Activated CD4-positive, alpha-beta memory T cell treated with anti-CD3 and anti-CD28 coated beads for 36 hours (primary cell): ENCODE measurements around the gene TRMU. TPM values are rescaled to one million over a fixed set of nuclear protein-coding genes. Genes with fewer than 3 reads are reported as not detected.

Experiments used
- CTCF ChIA-PET: fragments of 350-600 bp; sonication (Branson Sonifier 250); formaldehyde crosslinking; loops from one replicate; lab custom pipeline; 2021; ENCODE audit warnings: antibody characterized with exemption, inconsistent platforms; lab: Charles Lee
- POLR2A ChIA-PET: fragments of 350-600 bp; sonication (Branson Sonifier 250); formaldehyde crosslinking; loops from one replicate; lab custom pipeline; 2021; ENCODE audit warnings: antibody characterized with exemption; lab: Charles Lee
- DNase-seq: peaks from one replicate; pipeline ENCODE4 v3.0.0-alpha.2; 2020
- H3K27ac Mint-ChIP-seq: one replicate; pipeline ENCODE4 v1.8.0; 2021; ENCODE audit warnings: mixed read lengths
- H3K27me3 Mint-ChIP-seq: one replicate; pipeline ENCODE4 v1.8.0; 2021; ENCODE audit warnings: mixed read lengths
- H3K36me3 Mint-ChIP-seq: one replicate; pipeline ENCODE4 v1.8.0; 2021; ENCODE audit warnings: mixed read lengths
- H3K4me1 Mint-ChIP-seq: one replicate; pipeline ENCODE4 v1.8.0; 2021; ENCODE audit warnings: low read depth, mixed read lengths
- H3K4me3 Mint-ChIP-seq: one replicate; pipeline ENCODE4 v1.8.0; 2021; ENCODE audit warnings: mild to moderate bottlenecking, mixed read lengths
- H3K9me3 Mint-ChIP-seq: one replicate; pipeline ENCODE4 v1.8.0; 2021; ENCODE audit warnings: mixed read lengths
- intact Hi-C: fragments of 100-400 bp; cut with micrococcal nuclease; formaldehyde crosslinking; loops from one replicate; pipeline ENCODE4 v1.15.1; 2023
- total RNA-seq, 2 experiments: library from RNA; stranded (reverse); gene quantifications; one replicate each; pipeline ENCODE4 v1.2.3, GENCODE V29; 2021

Gene TRMU
- total RNA-seq, 2 experiments from 2014 or later: 61.3 to 63.2 TPM

DNA sequence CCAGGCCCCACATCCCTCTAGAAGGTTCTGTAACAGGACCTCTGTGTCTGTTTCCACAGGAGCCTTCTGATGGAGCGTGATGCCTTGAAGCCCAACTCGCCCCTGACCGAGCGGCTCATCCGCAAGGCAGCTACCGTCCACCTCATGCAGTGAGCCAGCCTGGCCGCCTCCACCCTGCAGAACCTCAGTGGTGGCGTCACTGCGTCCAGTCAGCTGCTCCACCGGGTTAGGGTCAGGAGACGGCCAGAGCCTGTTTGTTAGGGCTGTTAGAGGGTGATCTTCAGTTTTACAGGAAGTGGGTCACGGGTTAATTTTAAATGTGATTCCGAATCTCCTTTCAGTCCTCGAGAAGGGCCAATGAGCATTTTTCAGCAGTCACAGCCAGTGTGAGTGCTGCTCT lies 42.8 kb upstream of the TRMU start:
- no peak overlapping the region for H3K4me3 Mint-ChIP-seq
- ChIA-PET CTCF (no interaction called here), POLR2A (no interaction called here)
- no peaks in the 10 kb centered on the region for H3K27me3 Mint-ChIP-seq
- no peaks in the 10 kb centered on the region for H3K9me3 Mint-ChIP-seq
- no peak for DNase-seq
- H3K27ac Mint-ChIP-seq: no peak overlapping the region
- H3K4me1 Mint-ChIP-seq: peaks cover 25% of the 10 kb centered on the region
- intact Hi-C loops: loop anchor here (10.0 kb wide), 1 partner anchor 258 kb away; no protein-coding TSS in a partner anchor
- H3K36me3 Mint-ChIP-seq: peaks cover 14% of the 10 kb centered on the region

GRCh38 chr22:46293577-46294260 lies 41.8 kb upstream of the TRMU start:
- ChIA-PET POLR2A (no interaction called here), CTCF (no interaction called here)
- H3K27me3 Mint-ChIP-seq: no peaks in the 10 kb centered on the region
- H3K27ac Mint-ChIP-seq: no peak overlapping the region
- intact Hi-C loops: loop anchor here (10.0 kb wide), 1 partner anchor 259 kb away; no protein-coding TSS in a partner anchor
- H3K36me3 Mint-ChIP-seq: peaks cover 17% of the 10 kb centered on the region
- peaks cover 23% of the 10 kb centered on the region for H3K4me1 Mint-ChIP-seq
- no peaks in the 10 kb centered on the region for H3K9me3 Mint-ChIP-seq
- H3K4me3 Mint-ChIP-seq: no peak overlapping the region
- peak; percentile 24 for DNase-seq

DNA sequence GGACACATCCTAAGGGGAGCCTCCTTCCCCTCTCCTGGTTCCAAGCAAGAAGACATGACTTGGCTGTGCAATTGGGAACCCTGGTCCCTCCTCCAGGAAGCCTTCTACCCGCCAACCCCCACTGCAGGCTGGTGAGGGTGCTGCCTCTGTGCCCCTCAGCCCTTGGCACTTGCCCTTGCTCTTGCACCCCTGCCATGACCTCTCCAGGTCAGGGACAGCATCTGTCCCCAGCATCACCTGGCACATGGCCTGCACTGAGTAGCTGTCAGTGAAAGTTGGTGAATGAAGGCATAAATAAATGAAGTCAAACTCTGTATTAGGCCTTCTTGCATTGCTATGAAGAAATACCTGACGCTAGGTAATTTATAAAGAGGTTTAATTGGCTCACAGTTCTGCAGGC lies 40.7 kb upstream of the TRMU start:
- H3K9me3 Mint-ChIP-seq: no peaks in the 10 kb centered on the region
- H3K4me3 Mint-ChIP-seq: peak overlapping the region; percentile 77
- ChIA-PET POLR2A (no interaction called here), CTCF (interaction anchor here (1.9 kb wide), 1 partner anchor 27 kb away, joined by 7 read pairs; the partner anchor contains the start of gene TTC38)
- H3K36me3 Mint-ChIP-seq: peaks cover 26% of the 10 kb centered on the region
- no peaks in the 10 kb centered on the region for H3K27me3 Mint-ChIP-seq
- peak overlapping the region; percentile 65 for H3K27ac Mint-ChIP-seq
- intact Hi-C loops: loop anchor here (5.0 to 10.0 kb wide), 2 partner anchors 147 to 260 kb away; no protein-coding TSS in a partner anchor
- DNase-seq: no peak
- peaks cover 29% of the 10 kb centered on the region for H3K4me1 Mint-ChIP-seq

DNA sequence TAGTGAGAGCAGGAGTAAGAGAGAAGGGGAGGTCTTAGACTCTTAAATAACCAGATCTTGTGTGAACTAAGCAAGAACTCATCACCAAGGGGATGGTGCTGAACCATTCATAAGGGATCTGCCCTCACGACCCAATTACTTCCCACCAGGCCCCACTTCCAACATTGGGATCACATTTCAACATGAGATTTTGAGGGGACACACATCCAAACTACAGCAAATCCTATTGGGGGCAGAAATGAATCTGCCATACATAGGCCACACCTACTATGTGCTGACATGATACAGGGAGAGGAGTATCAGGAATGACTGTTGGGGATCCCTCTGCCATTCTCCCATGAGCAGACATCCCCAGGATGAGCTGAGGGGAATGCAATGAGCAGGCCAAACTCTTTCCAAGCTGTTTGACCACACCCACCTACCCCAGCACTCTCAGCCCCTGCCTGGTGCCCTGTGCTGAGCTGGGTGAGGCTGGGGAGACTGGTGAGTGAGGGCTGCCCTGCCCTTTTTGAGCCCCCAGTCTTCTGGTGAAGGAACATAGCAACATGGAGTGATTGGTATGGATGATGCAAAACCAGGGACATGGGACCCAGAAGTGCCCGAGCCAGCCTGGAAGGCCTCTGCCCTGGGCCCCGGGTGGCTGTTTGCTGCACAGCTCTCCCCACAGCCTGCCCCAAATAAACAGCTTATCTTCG lies 40.1 kb upstream of the TRMU start:
- Mint-ChIP-seq H3K4me1 (peaks cover 29% of the 10 kb centered on the region), H3K27ac (peak overlapping the region; percentile 90), H3K36me3 (peaks cover 30% of the 10 kb centered on the region), H3K9me3 (no peaks in the 10 kb centered on the region), H3K27me3 (no peaks in the 10 kb centered on the region), H3K4me3 (peak overlapping the region; percentile 77)
- intact Hi-C loops: loop anchor here (5.0 to 10.0 kb wide), 2 partner anchors 148 to 261 kb away; no protein-coding TSS in a partner anchor
- DNase-seq: no peak
- CTCF ChIA-PET: interaction anchor here (1.0 to 1.9 kb wide), 7 partner anchors 20 to 289 kb away, joined by 4 to 19 read pairs (median 6); partner anchors contain the start of gene TTC38
- POLR2A ChIA-PET: interaction anchor here (1.3 to 1.7 kb wide), 2 partner anchors 45 to 144 kb away, joined by 4 to 6 read pairs; partner anchors contain the start of gene CDPF1

DNA sequence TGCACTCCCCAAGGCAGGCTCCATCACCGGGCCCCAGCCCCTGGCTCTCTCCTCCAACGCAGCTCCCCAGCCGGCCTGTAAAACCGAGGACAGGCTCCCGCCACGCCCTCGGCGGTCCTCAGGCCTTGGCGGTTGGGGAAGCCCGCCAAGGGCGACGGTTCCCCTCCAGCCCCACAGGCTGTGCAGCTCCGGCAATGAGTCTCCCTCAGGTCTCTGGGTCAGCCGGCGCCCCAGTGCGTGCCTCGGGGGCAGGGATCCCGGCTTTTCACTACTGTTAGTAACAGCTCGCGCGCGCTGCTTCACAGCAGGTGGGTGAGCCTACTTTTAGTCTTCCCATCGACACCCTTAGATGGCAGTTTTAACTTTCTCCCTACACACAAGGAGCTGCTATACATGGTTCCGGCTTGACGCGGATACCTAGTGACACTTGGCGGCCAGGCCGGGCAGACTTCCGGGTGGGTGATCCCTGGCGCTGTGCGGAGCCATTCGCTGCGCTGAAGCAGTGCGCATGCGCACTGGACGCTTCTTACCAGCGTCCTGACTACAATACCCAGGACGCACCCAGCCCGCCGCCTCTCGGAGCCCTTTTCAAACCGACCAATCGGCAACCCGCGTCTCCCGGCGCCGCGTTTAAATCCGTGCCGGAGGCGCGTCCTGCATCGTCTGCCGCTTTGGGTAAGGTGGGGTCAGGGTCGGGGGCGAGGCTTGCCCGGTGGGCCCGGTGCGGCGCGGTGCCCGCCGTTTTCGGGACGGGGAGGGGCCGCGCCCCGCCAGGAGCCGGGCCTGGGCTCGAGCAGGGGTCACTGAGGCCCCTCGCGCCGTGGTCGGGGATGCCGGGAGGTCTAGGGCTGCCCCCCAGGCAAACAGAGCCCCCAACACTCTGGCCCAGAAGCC lies 39.0 kb upstream of the TRMU start, which contains the start of gene GTSE1:
GTSE1 (plus strand) TSS at position 614 of the 894 bp plus-strand sequence. CDS start 531 bp downstream, outside the sequence.
- CTCF ChIA-PET: interaction anchor here (1.0 to 1.9 kb wide), 8 partner anchors 19 to 290 kb away, joined by 3 to 19 read pairs (median 6); partner anchors contain the start of gene TTC38
- intact Hi-C loops: loop anchor here (1.0 to 10.0 kb wide), 5 partner anchors 38 to 262 kb away; partner anchors contain the start of gene TRMU
- peaks cover 39% of the 10 kb centered on the region for H3K36me3 Mint-ChIP-seq
- H3K4me1 Mint-ChIP-seq: peaks cover 29% of the 10 kb centered on the region
- H3K27ac Mint-ChIP-seq: peak within 1 kb of the TSS; percentile 90
- H3K9me3 Mint-ChIP-seq: no peaks in the 10 kb centered on the region
- DNase-seq: peak; percentile 99
- H3K27me3 Mint-ChIP-seq: no peaks in the 10 kb centered on the region
- H3K4me3 Mint-ChIP-seq: peak within 1 kb of the TSS; percentile 77
- POLR2A ChIA-PET: interaction anchor here (1.3 to 1.7 kb wide), 3 partner anchors 29 to 145 kb away, joined by 4 to 6 read pairs (median 6); partner anchors contain the start of genes CDPF1 and TTC38

DNA sequence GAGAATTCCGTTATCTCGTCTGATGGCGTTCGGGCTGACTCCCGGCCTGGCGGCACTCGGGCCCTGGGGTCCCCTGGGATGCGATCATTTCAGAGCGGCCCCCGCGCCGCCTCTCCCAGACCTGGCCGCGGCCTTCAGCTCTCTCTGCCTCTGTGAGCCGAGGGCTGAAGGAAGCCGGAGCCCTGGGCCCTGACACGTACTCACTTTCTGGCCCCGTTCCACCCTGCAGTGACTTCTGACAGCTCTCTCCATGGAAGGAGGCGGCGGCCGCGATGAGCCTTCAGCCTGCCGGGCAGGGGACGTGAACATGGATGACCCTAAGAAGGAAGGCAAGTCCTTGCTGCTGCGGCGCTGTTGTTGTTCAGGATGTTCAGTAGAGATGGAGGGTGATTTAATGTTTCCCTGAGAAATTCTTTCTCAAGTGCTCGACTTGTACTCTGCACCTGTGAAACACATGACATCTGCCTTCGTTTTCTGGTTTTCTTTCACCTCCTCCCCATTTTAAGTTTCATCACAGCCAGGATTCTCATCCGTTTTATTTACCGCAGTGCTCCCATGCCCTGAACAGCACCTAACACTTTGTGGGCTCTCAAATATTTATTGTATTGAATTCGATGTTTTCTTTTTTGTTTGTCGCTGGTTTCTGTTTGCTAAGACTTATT lies 38.2 kb upstream of the TRMU start:
- intact Hi-C loops: loop anchor here (2.0 to 10.0 kb wide), 3 partner anchors 38 to 262 kb away; partner anchors contain the start of gene TRMU
- no peaks in the 10 kb centered on the region for H3K27me3 Mint-ChIP-seq
- peaks cover 36% of the 10 kb centered on the region for H3K36me3 Mint-ChIP-seq
- peak overlapping the region; percentile 77 for H3K4me3 Mint-ChIP-seq
- peak overlapping the region; percentile 4 for H3K27ac Mint-ChIP-seq
- ChIA-PET POLR2A (interaction anchor here (1.3 kb wide), 1 partner anchor 30 kb away, joined by 6 read pairs; the partner anchor contains the start of gene TTC38), CTCF (interaction anchor here (1.7 to 1.9 kb wide), 2 partner anchors 18 to 291 kb away, joined by 5 read pairs; no protein-coding TSS in a partner anchor)
- peaks cover 29% of the 10 kb centered on the region for H3K4me1 Mint-ChIP-seq
- H3K9me3 Mint-ChIP-seq: no peaks in the 10 kb centered on the region
- peak; percentile 49 for DNase-seq

- Mint-ChIP-seq H3K9me3 (no peaks in the 10 kb centered on the region), H3K36me3 (peaks cover 33% of the 10 kb centered on the region), H3K4me3 (peak overlapping the region; percentile 16), H3K27me3 (no peaks in the 10 kb centered on the region), H3K27ac (no peak overlapping the region), H3K4me1 (peaks cover 29% of the 10 kb centered on the region)
- POLR2A ChIA-PET: no interaction called here
- CTCF ChIA-PET: interaction anchor here (1.0 to 1.3 kb wide), 2 partner anchors 177 to 182 kb away, joined by 5 read pairs; no protein-coding TSS in a partner anchor
- DNase-seq: no peak
- intact Hi-C loops: loop anchor here (5.0 to 10.0 kb wide), 2 partner anchors 152 to 264 kb away; no protein-coding TSS in a partner anchor
These were observed 36.4 kb upstream of the TRMU start for GRCh38 chr22:46299101-46299500.

DNA sequence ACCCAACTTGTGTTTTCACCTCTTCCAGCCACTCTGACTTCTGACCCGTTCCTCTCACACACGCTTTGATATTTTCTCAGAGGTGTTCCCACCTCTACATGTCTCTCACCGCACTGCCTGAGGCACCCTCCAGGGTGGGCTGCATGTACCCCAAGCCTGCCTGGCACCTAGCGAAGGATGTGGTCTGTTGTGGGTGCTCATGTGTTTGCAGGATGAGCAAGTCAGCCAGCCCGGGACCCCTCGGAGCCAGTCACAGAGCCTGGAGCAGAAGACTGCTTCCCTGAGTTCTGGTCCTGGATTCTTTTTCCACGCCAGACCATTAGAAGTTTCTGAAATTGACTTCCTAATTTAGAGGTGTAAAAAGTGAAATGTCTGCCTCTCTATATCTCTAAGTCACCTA lies 35.0 kb upstream of the TRMU start:
- DNase-seq: no peak
- no peak overlapping the region for H3K27ac Mint-ChIP-seq
- H3K4me3 Mint-ChIP-seq: no peak overlapping the region
- ChIA-PET CTCF (interaction anchor here (1.2 kb wide), 1 partner anchor 150 kb away, joined by 3 read pairs; the partner anchor contains the start of gene PPARA), POLR2A (no interaction called here)
- H3K4me1 Mint-ChIP-seq: peaks cover 24% of the 10 kb centered on the region
- H3K36me3 Mint-ChIP-seq: peaks cover 33% of the 10 kb centered on the region
- no peaks in the 10 kb centered on the region for H3K9me3 Mint-ChIP-seq
- H3K27me3 Mint-ChIP-seq: no peaks in the 10 kb centered on the region
- intact Hi-C loops: no loop called here

- ChIA-PET POLR2A (no interaction called here), CTCF (no interaction called here)
- Mint-ChIP-seq H3K4me3 (no peak overlapping the region), H3K27ac (no peak overlapping the region), H3K4me1 (peaks cover 12% of the 10 kb centered on the region), H3K36me3 (peaks cover 29% of the 10 kb centered on the region), H3K27me3 (no peaks in the 10 kb centered on the region), H3K9me3 (no peaks in the 10 kb centered on the region)
- no peak for DNase-seq
- intact Hi-C loops: no loop called here
These were observed 32.1 kb upstream of the TRMU start for GRCh38 chr22:46303347-46303965.

DNA sequence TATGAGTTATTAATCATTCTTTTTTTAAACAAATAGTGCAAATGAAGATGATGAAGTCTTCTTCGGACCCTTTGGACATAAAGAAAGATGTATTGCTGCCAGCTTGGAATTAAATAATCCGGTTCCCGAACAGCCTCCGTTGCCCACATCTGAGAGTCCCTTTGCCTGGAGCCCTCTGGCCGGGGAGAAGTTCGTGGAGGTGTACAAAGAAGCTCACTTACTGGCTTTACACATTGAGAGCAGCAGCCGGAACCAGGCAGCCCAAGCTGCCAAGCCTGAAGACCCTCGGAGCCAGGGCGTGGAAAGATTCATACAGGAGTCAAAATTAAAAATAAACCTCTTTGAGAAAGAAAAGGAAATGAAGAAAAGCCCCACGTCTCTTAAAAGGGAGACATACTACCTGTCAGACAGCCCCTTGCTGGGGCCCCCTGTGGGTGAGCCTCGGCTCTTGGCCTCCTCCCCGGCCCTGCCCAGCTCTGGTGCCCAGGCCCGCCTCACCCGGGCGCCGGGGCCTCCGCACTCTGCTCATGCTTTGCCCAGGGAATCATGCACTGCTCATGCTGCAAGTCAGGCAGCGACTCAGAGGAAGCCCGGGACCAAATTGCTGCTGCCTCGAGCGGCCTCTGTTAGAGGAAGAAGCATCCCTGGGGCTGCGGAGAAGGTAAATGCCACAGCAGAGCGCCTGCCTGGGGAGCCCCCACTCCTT lies 27.1 kb upstream of the TRMU start:
- intact Hi-C loops: no loop called here
- Mint-ChIP-seq H3K4me1 (peaks cover 3% of the 10 kb centered on the region), H3K27ac (no peak overlapping the region), H3K4me3 (no peak overlapping the region), H3K36me3 (peaks cover 11% of the 10 kb centered on the region), H3K9me3 (no peaks in the 10 kb centered on the region), H3K27me3 (no peaks in the 10 kb centered on the region)
- ChIA-PET CTCF (interaction anchor here (0.7 kb wide), 1 partner anchor 312 kb away, joined by 3 read pairs; no protein-coding TSS in a partner anchor), POLR2A (no interaction called here)
- no peak for DNase-seq
